Parietal lobe (tissue), 1 donor: ENCODE results near the gene ZNF793. TPM values are rescaled to one million over a fixed set of nuclear protein-coding genes. Genes with fewer than 3 reads are reported as not detected.

Experiments
- total RNA-seq: library from RNA; depleted of rRNA; stranded (reverse); fragments of >200 nt; gene quantifications from one replicate; pipeline ENCODE4 v1.2.3, GENCODE V29; 2014

ZNF793 gene
- 58.5 TPM for total RNA-seq

GRCh38 chr19:37506387-37507166 lies at the start of gene ZNF793:
Gene ZNF793 (plus strand): TSS chr19:37506939. CDS start chr19:37523440, 16,501 bp downstream.

GRCh38 chr19:37466798-37467607 lies 39.7 kb upstream of the ZNF793 start, which contains the start of gene ZNF569:
Gene ZNF569 (minus strand): TSS chr19:37467444. CDS start chr19:37444921, 22,523 bp downstream.

GRCh38 chr19:37468961-37469777 lies 37.6 kb upstream of the ZNF793 start, which contains the start of gene ZNF570:
Gene ZNF570 (plus strand): TSS chr19:37469356. CDS start chr19:37470355, 999 bp downstream.

Other genes with a start within 250 kb of the ZNF793 start
- gene ZNF527, start 135.8 kb upstream of the ZNF793 start, total RNA-seq: 32.9 TPM
- 35.4 TPM for gene ZNF569, start 39.5 kb upstream of the ZNF793 start, total RNA-seq
- 28.8 TPM for gene ZNF570, start 37.6 kb upstream of the ZNF793 start, total RNA-seq
- 17.5 TPM for gene ZNF571, start 87.9 kb downstream of the ZNF793 start, total RNA-seq
- 24.7 TPM for gene ZNF540, start 87.9 kb downstream of the ZNF793 start, total RNA-seq
- 109 TPM for gene ZFP30, start 148.5 kb downstream of the ZNF793 start, total RNA-seq
- 24.1 TPM for gene ZNF607, start 212.8 kb downstream of the ZNF793 start, total RNA-seq